ENCODE measurements around the gene ZIM2. TPM values are rescaled to one million over a fixed set of nuclear protein-coding genes. Genes with fewer than 3 reads are reported as not detected.

The ZIM2 gene
- total RNA-seq, 1 donor from 2014 or later: 0.74 TPM

- no peak for DNase-seq (ENCODE audit: extremely low spot score in 2 of 2)
- H3K4me1 ChIP-seq: no peaks in the 10 kb centered on the region
- no peak overlapping the region for H3K27ac ChIP-seq
- intact Hi-C loops (cut with DNase I): no loop called here
- H3K4me3 ChIP-seq: no peak overlapping the region
- H3K36me3 ChIP-seq: no peaks in the 10 kb centered on the region
- no peak for TF ChIP-seq POLR2A (IDR thresholded peaks at IDR 0.05)
- no peak for TF ChIP-seq CTCF (IDR thresholded peaks at IDR 0.05)
- TF ChIP-seq POLR2AphosphoS5 (IDR thresholded peaks at IDR 0.05; ENCODE audit: insufficient read depth in 1 of 2, low read depth in 1 of 2): no peak
- H3K27me3 ChIP-seq: no peaks in the 10 kb centered on the region
- no peaks in the 10 kb centered on the region for H3K9me3 ChIP-seq
Observed at GRCh38 chr19:56751078-56751489, 89.4 kb downstream of the ZIM2 start.

- TF ChIP-seq CTCF (IDR thresholded peaks at IDR 0.05) (no peak), POLR2A (IDR thresholded peaks at IDR 0.05) (no peak), POLR2AphosphoS5 (IDR thresholded peaks at IDR 0.05; ENCODE audit: insufficient read depth in 1 of 2, low read depth in 1 of 2) (no peak)
Observed at GRCh38 chr19:56750658-56751057, 89.9 kb downstream of the ZIM2 start.

GRCh38 chr19:56748378-56748777 lies 92.1 kb downstream of the ZIM2 start:
- Histone ChIP-seq H3K4me1 (no peaks in the 10 kb centered on the region), H3K27ac (no peak overlapping the region), H3K27me3 (no peaks in the 10 kb centered on the region), H3K9me3 (no peaks in the 10 kb centered on the region), H3K36me3 (no peaks in the 10 kb centered on the region), H3K4me3 (no peak overlapping the region)
- TF ChIP-seq CTCF (IDR thresholded peaks at IDR 0.05) (peak in 1 of 3 experiments; percentile 58), POLR2AphosphoS5 (IDR thresholded peaks at IDR 0.05; ENCODE audit: insufficient read depth in 1 of 2, low read depth in 1 of 2) (no peak), POLR2A (IDR thresholded peaks at IDR 0.05) (no peak)
- DNase-seq (ENCODE audit: extremely low spot score in 2 of 2): no peak
- intact Hi-C loops (cut with DNase I): no loop called here

More at GRCh38 chr19:56750658-56751057, 89.9 kb downstream of the ZIM2 start:
- Histone ChIP-seq H3K27me3 (no peaks in the 10 kb centered on the region), H3K4me3 (no peak overlapping the region), H3K27ac (no peak overlapping the region), H3K36me3 (no peaks in the 10 kb centered on the region), H3K4me1 (no peaks in the 10 kb centered on the region), H3K9me3 (no peaks in the 10 kb centered on the region)
- intact Hi-C loops (cut with DNase I): no loop called here
- no peak for DNase-seq (ENCODE audit: extremely low spot score in 2 of 2)

- H3K9me3 ChIP-seq: no peaks in the 10 kb centered on the region
- no peaks in the 10 kb centered on the region for H3K36me3 ChIP-seq
- no peak for TF ChIP-seq POLR2AphosphoS5 (IDR thresholded peaks at IDR 0.05; ENCODE audit: insufficient read depth in 1 of 2, low read depth in 1 of 2)
- TF ChIP-seq POLR2A (IDR thresholded peaks at IDR 0.05): no peak
- TF ChIP-seq CTCF (IDR thresholded peaks at IDR 0.05): no peak
- H3K27ac ChIP-seq: no peak overlapping the region
- intact Hi-C loops (cut with DNase I): no loop called here
- H3K4me1 ChIP-seq: no peaks in the 10 kb centered on the region
- no peak for DNase-seq (ENCODE audit: extremely low spot score in 2 of 2)
- H3K27me3 ChIP-seq: no peaks in the 10 kb centered on the region
- no peak overlapping the region for H3K4me3 ChIP-seq
Observed at GRCh38 chr19:56746367-56746766, 94.2 kb downstream of the ZIM2 start.

- H3K27ac ChIP-seq: no peak overlapping the region
- no peak for DNase-seq (ENCODE audit: extremely low spot score in 2 of 2)
- intact Hi-C loops (cut with DNase I): no loop called here
- no peaks in the 10 kb centered on the region for H3K36me3 ChIP-seq
- no peak for TF ChIP-seq POLR2A (IDR thresholded peaks at IDR 0.05)
- no peaks in the 10 kb centered on the region for H3K27me3 ChIP-seq
- H3K4me1 ChIP-seq: no peaks in the 10 kb centered on the region
- H3K9me3 ChIP-seq: no peaks in the 10 kb centered on the region
- no peak overlapping the region for H3K4me3 ChIP-seq
Observed at GRCh38 chr19:56740501-56740900, 100.0 kb downstream of the ZIM2 start.

GRCh38 chr19:56736571-56736970 lies 104.0 kb downstream of the ZIM2 start:
- H3K9me3 ChIP-seq: no peaks in the 10 kb centered on the region
- intact Hi-C loops (cut with DNase I): no loop called here
- TF ChIP-seq CTCF (IDR thresholded peaks at IDR 0.05): no peak
- TF ChIP-seq POLR2AphosphoS5 (IDR thresholded peaks at IDR 0.05; ENCODE audit: insufficient read depth in 1 of 2, low read depth in 1 of 2): no peak
- no peak for TF ChIP-seq POLR2A (IDR thresholded peaks at IDR 0.05)
- no peak overlapping the region for H3K27ac ChIP-seq
- no peaks in the 10 kb centered on the region for H3K36me3 ChIP-seq
- DNase-seq (ENCODE audit: extremely low spot score in 2 of 2): no peak
- H3K4me3 ChIP-seq: no peak overlapping the region
- H3K4me1 ChIP-seq: no peaks in the 10 kb centered on the region
- no peaks in the 10 kb centered on the region for H3K27me3 ChIP-seq

All from vagina (tissue), 2 donors.